ENCODE data around the gene SLC41A3. TPM values are rescaled to one million over a fixed set of nuclear protein-coding genes. Genes with fewer than 3 reads are reported as not detected.
"Not testable (repeated sequence)": the region's sequence is repeated elsewhere in the genome, so short reads cannot be mapped to it uniquely, and the experiment has no call there.

SLC41A3 gene
- total RNA-seq, 1 donor from 2014 or later = 45.7 TPM

DNA sequence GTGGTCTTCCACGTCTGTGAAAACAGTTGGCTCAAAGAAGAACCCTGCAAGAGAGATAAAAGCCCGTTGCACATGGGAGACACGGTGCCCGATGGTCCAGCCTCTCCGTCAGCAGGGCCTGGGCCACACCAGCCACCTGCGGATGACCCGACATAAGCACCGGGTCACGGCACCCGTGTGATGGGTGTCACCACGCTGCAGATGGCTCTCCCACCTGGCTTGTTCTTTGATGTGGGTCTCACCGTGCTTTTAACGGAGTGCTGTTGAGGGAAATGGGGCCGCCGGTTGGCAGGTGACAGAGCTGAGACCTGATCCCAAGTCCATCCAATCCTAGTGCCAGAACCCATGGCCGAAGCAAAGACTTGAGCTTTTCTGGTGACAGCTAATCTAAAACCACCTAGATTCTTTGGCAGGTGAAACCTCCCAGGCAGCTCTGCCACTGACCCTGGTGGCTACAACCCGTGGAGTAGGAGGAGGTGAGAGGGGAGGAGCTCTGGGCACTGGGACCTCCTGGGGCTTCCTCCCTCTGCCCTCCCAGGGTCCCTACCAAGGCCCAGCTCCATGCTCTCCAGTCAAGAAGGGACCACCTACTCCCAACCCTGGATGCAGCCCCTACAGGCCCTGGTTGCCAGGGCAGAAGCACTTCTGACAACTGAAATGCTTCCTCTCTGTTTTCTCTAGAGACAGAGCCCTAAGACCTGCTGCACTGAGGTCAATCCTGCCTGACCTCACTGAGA lies 23.4 kb upstream of the SLC41A3 start:
- DNase-seq (ENCODE audit: extremely low read depth, low read depth, low spot score) = no peak

DNA sequence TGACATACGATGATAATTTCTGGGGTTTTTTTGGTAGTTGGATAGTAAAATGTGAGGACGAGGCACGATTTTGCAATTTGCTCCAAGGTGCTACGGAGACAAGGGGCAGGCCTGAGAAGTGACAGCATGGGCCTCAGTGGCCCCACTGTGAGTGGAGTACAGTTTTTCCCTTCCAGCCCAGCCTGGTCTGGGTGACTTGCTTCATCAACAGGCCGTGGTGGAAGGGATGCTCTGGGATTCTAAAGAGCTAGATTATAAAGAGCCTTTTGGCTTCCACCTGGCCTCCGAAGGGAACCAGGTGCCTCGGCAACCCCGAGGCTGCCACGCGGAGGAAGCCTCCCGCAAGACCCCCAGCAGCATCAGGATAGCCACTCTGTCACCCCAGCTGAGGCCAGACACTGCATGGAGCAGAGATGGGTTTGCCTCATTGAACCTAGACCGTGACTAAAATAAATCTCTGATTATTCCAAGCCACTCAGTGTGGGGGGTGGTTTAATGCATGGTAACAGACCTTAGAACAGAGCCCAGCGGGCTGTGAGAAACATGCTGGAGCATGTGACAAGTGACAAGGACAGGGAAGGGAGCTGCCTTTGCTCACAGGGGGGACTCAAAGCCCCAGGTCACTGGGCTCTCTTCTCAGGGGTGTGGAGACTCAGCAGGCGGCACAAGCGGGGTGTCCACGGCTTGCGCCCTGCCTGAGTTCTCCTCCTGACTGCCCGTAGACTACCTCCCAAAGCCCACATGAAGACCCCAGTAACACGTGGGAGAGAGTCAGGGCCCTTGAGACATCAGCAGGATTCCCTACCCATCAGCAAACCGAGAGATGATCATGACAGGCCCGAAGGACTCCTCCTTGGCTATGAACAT lies 22.6 kb upstream of the SLC41A3 start:
- no peak for DNase-seq (ENCODE audit: extremely low read depth, low read depth, low spot score)

DNA sequence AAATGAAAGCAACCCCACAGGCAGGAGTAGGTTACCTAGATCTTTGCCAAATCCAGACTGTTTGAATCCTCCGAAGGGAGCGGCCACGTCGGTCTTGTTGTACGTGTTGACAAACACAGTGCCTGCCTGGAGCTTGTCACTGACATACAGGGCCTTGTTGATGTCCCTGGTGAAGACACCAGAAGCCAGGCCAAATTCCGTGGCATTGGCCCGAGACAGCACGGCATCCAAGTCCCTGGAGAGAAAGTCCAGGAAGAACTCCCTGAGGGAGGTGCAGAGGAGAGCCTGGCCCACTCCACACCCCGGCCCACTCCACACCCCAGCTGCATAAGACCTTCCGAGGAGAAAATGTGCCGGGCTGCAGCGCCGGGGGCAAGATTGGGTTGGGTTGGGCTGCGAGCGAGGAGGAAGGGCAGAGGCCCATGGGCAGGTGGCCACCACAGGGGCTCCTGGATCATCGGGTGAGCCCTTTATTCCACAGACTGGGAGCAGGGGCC lies 21.8 kb upstream of the SLC41A3 start:
- DNase-seq (ENCODE audit: extremely low read depth, low read depth, low spot score) = no peak

DNA sequence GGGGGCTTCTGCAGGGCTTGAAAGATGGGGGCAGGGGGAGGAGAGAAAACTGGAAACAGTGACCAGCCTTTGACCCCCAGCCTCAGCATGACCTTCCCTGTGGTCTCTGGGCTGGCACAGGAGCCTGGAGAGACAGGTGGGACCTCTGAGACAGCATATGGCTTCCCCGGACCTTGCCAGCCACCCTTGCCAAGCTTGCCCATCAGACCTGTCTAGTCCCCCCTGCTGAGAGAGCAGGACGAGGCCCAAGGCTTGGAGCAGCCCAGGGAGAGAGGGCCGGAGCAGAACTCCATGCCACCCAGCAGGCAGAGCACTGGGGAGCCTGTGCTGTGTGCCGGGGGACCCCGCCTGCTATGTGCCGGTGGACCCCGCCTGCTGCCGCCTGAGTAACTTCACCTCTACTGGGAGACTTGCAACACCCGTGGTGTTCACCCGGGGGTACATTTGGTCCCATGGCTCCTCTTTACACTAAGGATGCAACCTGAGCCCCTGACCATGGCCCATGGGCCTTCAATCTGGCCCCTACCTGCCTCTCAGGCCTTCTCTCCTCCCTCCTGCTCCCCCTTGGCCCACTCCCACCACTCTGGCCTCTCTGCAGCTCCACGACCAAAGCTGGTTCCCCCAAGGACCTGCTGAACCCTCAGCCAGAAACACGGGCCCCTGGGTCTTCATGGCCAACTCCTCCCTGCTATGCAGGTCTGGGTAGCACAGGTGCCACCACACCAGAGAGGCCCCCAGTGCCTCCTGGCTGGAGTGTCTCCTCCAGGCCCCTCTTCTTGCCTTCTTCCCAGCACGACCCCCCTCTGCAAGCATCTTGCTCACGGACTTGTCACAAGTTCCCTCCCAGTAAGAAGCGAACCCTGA lies 21.1 kb upstream of the SLC41A3 start:
- no peak for DNase-seq (ENCODE audit: extremely low read depth, low read depth, low spot score)

DNA sequence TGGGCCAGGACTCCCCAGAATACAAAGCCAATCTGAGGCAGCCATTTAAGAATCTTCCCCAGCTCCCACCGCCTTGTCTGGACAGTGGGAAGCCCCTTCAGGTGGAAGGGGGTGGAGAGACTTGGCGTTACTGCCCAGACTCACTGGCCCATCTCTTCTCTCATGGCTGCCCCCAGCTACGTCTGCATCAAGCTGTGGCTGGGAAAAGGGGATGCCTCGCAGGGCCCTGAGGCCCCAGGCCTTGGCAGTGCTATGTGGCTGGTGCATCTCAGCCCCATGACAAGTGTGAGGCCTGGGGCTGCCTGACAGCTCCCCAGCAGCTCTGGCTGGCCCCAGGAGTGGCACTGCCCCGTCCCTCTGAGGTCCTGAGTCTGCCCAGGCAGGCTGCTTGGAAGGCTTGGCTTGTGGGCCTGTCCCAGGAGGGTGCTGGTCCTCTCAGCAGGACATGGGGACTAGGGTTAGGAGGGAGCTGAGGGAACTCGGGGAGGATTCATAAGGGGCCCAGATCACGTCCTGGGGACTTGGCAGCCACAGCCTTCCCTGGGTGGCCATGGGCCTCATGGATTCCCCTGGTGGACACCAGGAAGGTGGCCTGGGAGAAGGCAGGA lies 20.2 kb upstream of the SLC41A3 start:
- no peak for DNase-seq (ENCODE audit: extremely low read depth, low read depth, low spot score)

DNA sequence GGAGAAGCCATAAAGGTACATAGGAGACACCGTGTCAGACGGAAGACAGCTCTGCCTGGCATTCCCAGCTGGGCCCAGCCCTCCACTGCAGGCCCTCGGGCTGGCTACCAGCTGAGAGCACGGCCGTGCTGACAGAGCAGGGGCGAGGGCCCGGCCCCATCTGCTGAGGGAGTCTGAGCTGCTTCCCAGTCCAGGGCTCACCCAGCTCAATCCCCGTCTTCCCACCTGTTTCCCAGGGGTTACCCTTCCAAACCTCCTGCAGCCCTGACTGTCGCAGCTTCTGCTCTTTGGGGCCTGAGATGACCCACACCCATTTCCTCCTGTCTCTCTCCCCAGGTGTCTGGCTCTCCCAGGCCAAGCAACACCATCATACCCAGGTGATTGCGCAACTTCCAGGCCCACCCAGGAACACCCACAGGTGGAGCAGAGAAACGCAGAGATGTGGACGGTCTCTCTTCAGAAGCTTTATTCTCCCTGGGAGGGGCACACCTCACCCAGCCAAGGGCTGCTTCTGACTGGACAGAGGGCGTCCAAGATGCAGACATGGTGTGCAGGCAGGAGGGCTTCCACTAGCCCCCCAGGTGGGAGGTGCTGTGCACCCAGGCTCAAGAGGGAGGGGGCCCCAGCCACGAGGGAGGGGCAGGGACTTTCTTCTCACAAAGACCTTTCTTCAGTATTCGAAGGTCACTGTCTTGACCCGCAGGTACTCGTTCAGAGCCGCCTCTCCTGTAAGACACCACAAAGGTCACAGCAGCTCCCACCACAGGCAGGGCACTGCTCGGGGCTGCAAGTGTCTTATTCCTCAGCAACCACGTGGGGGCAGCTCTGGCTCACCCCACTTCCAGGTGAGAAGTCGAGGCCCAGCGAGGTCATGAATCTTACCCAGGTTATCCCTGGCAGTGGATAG lies 19.4 kb upstream of the SLC41A3 start:
- no peak for DNase-seq (ENCODE audit: extremely low read depth, low read depth, low spot score)

DNA sequence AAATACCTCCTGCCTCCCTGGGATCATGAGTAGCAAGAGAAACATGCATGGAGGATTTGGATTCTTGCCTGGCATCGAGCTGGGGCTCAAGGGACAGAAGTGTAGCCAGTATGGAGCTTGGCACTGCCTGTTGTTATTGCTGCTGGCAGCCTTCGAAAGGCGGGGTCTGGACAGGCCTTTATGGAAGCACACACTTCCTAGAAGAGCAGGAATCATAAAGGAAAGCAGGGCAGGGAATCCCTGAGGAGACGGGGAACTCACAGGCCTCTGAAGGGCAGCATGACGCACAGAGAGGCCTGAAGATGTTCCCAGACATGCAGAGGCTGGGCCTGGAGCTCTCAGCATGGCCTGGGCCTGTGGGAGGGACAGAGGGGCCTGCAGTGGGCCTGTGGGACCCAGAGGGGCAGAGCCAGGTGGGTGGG lies 18.6 kb upstream of the SLC41A3 start:
- DNase-seq (ENCODE audit: extremely low read depth, low read depth, low spot score) = no peak

DNA sequence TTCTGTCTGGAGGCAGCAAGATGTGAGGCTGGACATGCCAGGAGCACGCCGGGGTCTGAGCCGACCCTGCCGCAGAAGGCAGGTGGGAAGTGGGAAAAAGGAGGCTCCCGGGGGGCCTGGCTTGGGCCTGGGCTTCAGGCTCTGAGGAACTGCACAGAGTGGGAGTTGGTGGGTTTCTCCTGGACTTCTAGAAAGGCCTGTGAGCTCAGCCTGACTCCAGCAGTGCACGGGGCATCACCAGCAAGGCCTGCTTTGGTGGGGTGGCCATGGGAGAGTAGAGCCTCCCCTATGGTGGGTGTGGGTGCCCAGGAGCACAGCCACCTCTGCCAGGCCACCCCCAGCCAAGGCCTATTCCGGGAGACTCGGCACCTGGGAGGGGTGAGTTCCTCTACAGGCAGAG lies 18.1 kb upstream of the SLC41A3 start:
- DNase-seq (ENCODE audit: extremely low read depth, low read depth, low spot score) = no peak

DNA sequence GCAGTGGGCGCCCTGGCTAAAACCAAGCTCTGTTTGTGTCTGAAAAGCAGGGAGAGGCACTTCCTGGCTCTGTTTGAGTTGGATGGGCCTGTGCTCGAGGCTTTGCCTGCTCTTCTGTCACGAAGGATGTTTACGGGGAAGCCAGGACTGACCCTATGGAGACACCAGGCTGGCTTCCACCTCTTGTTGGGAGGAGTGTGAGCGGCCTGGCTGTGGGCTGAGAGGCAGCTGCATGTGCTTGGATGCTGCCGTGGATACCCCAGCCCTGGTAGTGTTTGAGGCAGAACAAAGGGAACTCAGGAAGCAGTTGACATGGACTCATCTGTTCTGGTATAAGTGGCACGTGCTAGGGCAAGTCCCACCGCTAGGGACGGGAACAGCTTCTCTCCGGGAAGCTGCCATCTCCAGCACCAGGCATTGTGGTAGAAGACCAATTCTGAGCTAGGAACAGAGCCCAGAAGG lies 17.6 kb upstream of the SLC41A3 start:
- DNase-seq (ENCODE audit: extremely low read depth, low read depth, low spot score) = no peak

DNA sequence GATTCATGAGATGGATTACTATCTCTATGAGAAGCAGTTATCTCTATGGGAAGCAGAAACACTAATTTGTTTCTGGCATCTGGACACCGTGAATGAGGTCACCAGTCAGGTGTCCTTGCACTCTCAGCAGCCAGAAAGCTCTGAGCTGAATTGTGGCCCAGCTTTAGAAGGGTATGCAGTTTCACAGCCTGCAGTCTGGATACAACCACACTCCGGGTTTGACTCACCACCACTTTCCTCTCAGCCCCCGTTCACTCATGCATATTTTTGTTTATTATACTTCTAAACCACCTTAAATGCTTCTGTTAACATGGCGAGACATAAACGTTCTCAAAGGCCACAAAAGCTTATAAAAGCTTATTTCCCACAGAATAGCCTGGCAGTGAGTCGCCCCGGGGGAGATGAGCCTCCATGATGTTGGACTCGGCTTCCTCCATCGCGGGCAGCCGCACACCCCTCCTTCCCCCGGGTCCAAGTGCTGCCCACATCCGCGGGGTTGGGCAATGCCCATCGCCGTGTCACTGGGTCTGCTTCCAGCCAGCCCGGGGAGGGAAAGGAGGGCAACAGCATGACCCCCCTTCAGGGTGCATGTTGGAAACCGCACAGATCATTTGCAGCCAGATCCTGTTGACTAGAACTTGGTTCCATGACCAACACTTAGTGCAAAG lies 16.8 kb upstream of the SLC41A3 start:
- no peak for DNase-seq (ENCODE audit: extremely low read depth, low read depth, low spot score)

DNA sequence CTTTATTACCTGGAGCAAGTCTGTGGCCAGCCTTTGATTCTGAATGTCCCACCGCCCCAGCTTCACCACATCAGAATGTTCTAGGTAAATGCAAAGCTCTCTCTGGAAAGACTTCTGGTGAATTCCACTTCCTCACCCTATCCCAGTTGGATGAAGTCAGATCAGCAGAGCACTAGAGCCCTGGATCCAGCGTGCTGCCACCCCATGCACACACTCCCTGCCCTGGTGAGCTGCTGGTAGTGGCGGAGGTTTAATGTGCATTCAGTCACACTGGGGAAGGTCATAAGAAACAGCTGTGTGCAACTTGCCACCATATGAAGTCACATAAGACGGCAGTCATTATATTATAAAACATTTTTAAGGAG lies 16.3 kb upstream of the SLC41A3 start:
- DNase-seq (ENCODE audit: extremely low read depth, low read depth, low spot score) = no peak

DNA sequence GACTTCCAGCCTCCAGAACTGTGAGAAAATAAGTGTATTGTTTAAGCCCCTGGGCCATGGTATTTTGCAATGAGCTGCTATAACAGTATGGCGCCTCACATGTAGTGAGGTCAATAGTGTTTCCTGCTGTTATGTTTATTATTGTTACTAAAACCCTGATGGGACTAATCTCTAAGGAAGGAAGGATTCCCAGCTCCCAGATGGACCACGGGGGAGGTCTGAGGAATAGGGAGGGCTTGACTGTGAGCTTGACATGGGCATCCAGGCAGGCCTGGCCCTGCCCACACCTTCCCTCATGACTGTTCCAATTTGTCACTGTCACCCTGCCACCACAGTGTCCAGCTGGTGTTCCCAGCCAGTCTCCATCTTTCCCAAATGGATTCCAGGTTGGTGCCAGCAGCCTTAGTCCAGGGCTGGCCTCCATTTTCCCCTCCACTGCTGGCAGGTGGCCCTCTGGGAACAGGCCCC lies 14.5 kb upstream of the SLC41A3 start:
- DNase-seq (ENCODE audit: extremely low read depth, low read depth, low spot score) = no peak

DNA sequence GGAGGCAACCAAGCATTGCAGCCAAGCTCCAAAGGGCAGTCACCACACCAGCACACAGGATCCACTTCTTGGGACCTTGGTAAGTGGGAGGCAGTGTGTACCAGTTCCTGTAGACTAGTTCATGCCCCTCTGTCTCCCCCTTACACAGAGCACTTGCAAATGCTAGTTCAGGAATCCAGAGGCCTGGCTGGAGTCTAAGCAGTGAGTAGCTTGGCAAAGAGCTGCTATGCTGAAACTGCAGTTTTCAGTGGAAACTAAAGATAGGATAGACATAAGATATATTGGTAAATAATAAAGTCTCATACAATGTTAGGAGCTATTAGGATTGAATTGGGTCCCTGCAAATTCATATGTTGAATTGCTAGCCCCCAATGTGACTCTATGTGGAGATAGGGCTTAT lies 13.9 kb upstream of the SLC41A3 start:
- no peak for DNase-seq (ENCODE audit: extremely low read depth, low read depth, low spot score)

DNA sequence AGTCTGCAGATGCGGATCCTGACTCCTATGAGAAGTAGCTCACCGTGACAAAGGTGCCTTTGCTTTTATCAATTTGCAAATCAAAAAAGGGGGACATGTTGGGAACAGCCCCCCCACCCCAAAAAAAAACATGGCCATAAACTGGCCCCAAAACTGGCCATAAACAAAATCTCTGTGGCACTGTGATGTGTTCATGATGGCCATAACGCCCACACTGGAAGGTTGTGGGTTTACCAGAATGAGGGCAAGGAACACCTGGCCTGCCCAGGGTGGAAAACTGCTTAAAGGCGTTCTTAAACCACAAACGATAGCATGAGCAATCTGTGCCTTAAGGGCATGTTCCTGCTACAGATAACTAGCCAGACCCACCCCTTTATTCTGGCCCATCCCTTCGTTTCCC lies 12.3 kb upstream of the SLC41A3 start:
- DNase-seq (ENCODE audit: extremely low read depth, low read depth, low spot score) = not testable (repeated sequence)

DNA sequence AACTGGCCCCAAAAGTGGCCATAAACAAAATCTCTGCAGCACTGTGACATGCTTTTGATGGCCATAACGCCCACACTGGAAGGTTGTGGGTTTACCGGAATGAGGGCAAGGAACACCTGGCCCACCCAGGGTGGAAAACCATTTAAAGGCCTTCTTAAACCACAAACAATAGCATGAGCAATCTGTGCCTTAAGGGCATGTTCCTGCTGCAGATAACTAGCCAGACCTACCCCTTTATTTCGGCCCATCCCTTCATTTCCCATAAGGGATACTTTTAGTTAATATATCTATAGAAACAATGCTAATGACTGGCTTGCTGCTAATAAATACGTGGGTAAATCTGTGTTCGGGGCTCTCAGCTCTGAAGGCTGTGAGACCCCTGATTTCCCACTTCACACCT lies 8.2 kb upstream of the SLC41A3 start:
- DNase-seq (ENCODE audit: extremely low read depth, low read depth, low spot score) = not testable (repeated sequence)

DNA sequence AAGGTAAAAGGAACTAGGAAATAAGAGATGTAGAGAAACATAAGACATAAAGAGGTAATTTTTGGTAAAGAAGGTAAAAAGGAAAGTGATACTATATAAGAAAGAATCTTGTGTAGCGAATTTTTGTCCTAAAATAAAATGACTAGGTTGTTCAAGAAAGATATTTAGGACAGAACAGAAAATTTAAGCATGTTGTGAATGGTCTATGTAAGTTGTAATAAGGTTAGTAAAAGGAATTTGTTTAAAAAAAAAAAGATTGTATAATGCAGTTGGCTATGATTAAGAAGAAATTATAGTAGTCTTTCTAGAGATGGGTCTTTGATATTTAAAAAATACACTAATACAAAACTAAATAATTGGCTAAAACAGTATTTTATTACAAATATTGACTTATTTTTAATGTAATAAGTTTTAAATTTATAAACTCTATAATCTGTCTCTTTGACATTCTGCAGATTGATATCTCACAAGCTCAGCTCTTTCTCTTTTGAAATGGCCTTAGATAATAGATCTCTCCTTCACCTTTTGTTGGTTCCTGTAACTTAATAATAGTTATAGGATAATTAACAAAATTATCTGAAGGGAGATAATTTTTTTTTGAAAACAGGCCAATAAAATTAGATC lies 3.7 kb upstream of the SLC41A3 start:
- DNase-seq (ENCODE audit: extremely low read depth, low read depth, low spot score) = no peak

DNA sequence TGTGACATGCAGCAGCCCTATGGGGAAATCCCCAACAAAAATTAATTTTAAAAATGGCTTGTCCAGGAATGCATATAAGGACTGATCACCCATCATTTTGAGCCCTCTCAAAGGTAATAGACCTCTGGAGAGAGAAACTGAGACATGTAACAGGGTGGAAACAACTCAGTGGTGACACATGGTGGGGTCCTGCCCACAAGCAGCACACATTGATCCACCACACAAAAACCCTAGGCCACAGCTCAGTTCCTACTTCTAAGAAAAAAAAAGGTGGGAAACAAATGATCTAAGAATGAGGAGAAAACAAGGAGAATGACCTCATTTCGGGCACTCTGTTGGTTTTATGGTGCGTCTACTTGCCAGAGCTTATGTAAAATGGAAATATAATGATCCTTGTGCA lies 1.9 kb upstream of the SLC41A3 start:
- DNase-seq (ENCODE audit: extremely low read depth, low read depth, low spot score) = no peak

DNA sequence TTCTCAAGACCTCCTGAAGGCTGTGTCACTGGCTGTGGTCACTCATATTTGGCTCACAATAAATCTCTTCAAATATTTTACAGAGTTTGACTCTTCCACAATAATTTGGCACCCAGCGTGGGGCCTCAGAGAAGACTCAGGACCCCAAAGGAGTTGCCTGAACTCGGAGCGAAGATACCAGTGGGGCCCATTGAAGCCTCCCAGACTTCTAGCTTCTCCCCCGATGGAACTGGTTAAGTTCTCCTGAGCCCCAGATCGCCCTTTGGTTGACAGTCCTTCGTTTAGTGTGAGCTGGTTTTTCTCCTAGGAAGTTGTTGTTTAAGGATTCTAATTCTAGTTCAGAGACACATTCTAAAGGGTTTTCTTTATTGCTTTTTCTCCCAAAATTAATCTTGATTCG lies 1.4 kb upstream of the SLC41A3 start:
- DNase-seq (ENCODE audit: extremely low read depth, low read depth, low spot score) = no peak

Data from glomerular endothelial cell (primary cell).